Measurements from ENCODE around the gene TRIM43B.
"Not testable (repeated sequence)": the region's sequence is repeated elsewhere in the genome, so short reads cannot be mapped to it uniquely, and the experiment has no call there.

The TRIM43B gene

GRCh38 chr2:95434507-95435076 is 50.0 kb downstream of the TRIM43B start:
- not testable (repeated sequence) for H3K4me2 ChIP-seq (ENCODE audit: insufficient read depth, low read length, poor library complexity, severe bottlenecking); H4K91ac ChIP-seq (ENCODE audit: low read depth, low read length, poor library complexity); H3K27ac ChIP-seq (replicated peaks; ENCODE audit: low read length); H3K23ac ChIP-seq (ENCODE audit: low read depth, low read length, poor library complexity); H2BK12ac ChIP-seq (ENCODE audit: low read length); H3K9me3 ChIP-seq (replicated peaks in 1 of 2; ENCODE audit: control insufficient read depth in 2 of 2, insufficient read depth in 1 of 2, low read depth in 1 of 2, low read length in 2 of 2); H3K27me3 ChIP-seq (ENCODE audit: control insufficient read depth in 3 of 3, insufficient read depth in 3 of 3, low read depth in 1 of 3, low read length in 3 of 3); H3K4ac ChIP-seq (ENCODE audit: low read length); H3K4me3 ChIP-seq (ENCODE audit: low read length in 2 of 2); H3K4me1 ChIP-seq (ENCODE audit: control insufficient read depth in 2 of 2, insufficient read depth in 1 of 2, low read depth in 1 of 2, low read length in 2 of 2); H2AK5ac ChIP-seq (ENCODE audit: low read depth, low read length); H3K9ac ChIP-seq (ENCODE audit: low read depth, low read length, poor library complexity); H2BK5ac ChIP-seq (ENCODE audit: low read length); H3K14ac ChIP-seq (ENCODE audit: low read length); DNase-seq (ENCODE audit: low spot score); H4K8ac ChIP-seq (ENCODE audit: low read depth, low read length); H2BK120ac ChIP-seq (ENCODE audit: low read depth, low read length); H2AFZ ChIP-seq (ENCODE audit: low read length); H3K79me1 ChIP-seq (ENCODE audit: low read depth, low read length); H2BK15ac ChIP-seq (ENCODE audit: low read length); H3K18ac ChIP-seq (ENCODE audit: low read length); H3K36me3 ChIP-seq (replicated peaks in 1 of 2; ENCODE audit: control insufficient read depth in 2 of 2, insufficient read depth in 2 of 2, low read length in 2 of 2)
- WGBS, 2 donors (ENCODE audit: extremely low coverage in 2 of 2, insufficient read length in 2 of 2, insufficient replicate concordance in 1 of 2) = no CpG with 5 or more reads among the region's 3 CpGs

- H2BK5ac ChIP-seq (ENCODE audit: low read length); H3K36me3 ChIP-seq (replicated peaks in 1 of 2; ENCODE audit: control insufficient read depth in 2 of 2, insufficient read depth in 2 of 2, low read length in 2 of 2); H3K9me3 ChIP-seq (replicated peaks in 1 of 2; ENCODE audit: control insufficient read depth in 2 of 2, insufficient read depth in 1 of 2, low read depth in 1 of 2, low read length in 2 of 2); H4K8ac ChIP-seq (ENCODE audit: low read depth, low read length); H3K27ac ChIP-seq (replicated peaks; ENCODE audit: low read length); H3K4ac ChIP-seq (ENCODE audit: low read length); H2BK12ac ChIP-seq (ENCODE audit: low read length); H3K18ac ChIP-seq (ENCODE audit: low read length); H2BK120ac ChIP-seq (ENCODE audit: low read depth, low read length); H3K79me1 ChIP-seq (ENCODE audit: low read depth, low read length); H3K4me1 ChIP-seq (ENCODE audit: control insufficient read depth in 2 of 2, insufficient read depth in 1 of 2, low read depth in 1 of 2, low read length in 2 of 2); H3K23ac ChIP-seq (ENCODE audit: low read depth, low read length, poor library complexity); H3K4me2 ChIP-seq (ENCODE audit: insufficient read depth, low read length, poor library complexity, severe bottlenecking); DNase-seq (ENCODE audit: low spot score); H3K9ac ChIP-seq (ENCODE audit: low read depth, low read length, poor library complexity); H4K91ac ChIP-seq (ENCODE audit: low read depth, low read length, poor library complexity); H2AFZ ChIP-seq (ENCODE audit: low read length); H3K14ac ChIP-seq (ENCODE audit: low read length); H3K27me3 ChIP-seq (ENCODE audit: control insufficient read depth in 3 of 3, insufficient read depth in 3 of 3, low read depth in 1 of 3, low read length in 3 of 3); H2AK5ac ChIP-seq (ENCODE audit: low read depth, low read length); H2BK15ac ChIP-seq (ENCODE audit: low read length); H3K4me3 ChIP-seq (ENCODE audit: low read length in 2 of 2): not testable (repeated sequence)
- no CpG with 5 or more reads among the region's 2 CpGs for WGBS, 2 donors (ENCODE audit: extremely low coverage in 2 of 2, insufficient read length in 2 of 2, insufficient replicate concordance in 1 of 2)
Measured at GRCh38 chr2:95433973-95434372, 50.6 kb downstream of the TRIM43B start.

GRCh38 chr2:95433373-95433772 is 51.2 kb downstream of the TRIM43B start:
- not testable (repeated sequence) for H3K4me2 ChIP-seq (ENCODE audit: insufficient read depth, low read length, poor library complexity, severe bottlenecking); H3K4ac ChIP-seq (ENCODE audit: low read length); H3K9me3 ChIP-seq (replicated peaks in 1 of 2; ENCODE audit: control insufficient read depth in 2 of 2, insufficient read depth in 1 of 2, low read depth in 1 of 2, low read length in 2 of 2); H2BK15ac ChIP-seq (ENCODE audit: low read length); H3K36me3 ChIP-seq (replicated peaks in 1 of 2; ENCODE audit: control insufficient read depth in 2 of 2, insufficient read depth in 2 of 2, low read length in 2 of 2); H2BK120ac ChIP-seq (ENCODE audit: low read depth, low read length); H3K27me3 ChIP-seq (ENCODE audit: control insufficient read depth in 3 of 3, insufficient read depth in 3 of 3, low read depth in 1 of 3, low read length in 3 of 3); DNase-seq (ENCODE audit: low spot score); H3K4me3 ChIP-seq (ENCODE audit: low read length in 2 of 2); H4K91ac ChIP-seq (ENCODE audit: low read depth, low read length, poor library complexity); H2AFZ ChIP-seq (ENCODE audit: low read length); H2BK12ac ChIP-seq (ENCODE audit: low read length); H3K14ac ChIP-seq (ENCODE audit: low read length); H3K23ac ChIP-seq (ENCODE audit: low read depth, low read length, poor library complexity); H3K27ac ChIP-seq (replicated peaks; ENCODE audit: low read length); H4K8ac ChIP-seq (ENCODE audit: low read depth, low read length); H3K18ac ChIP-seq (ENCODE audit: low read length); H3K9ac ChIP-seq (ENCODE audit: low read depth, low read length, poor library complexity); H2AK5ac ChIP-seq (ENCODE audit: low read depth, low read length); H3K4me1 ChIP-seq (ENCODE audit: control insufficient read depth in 2 of 2, insufficient read depth in 1 of 2, low read depth in 1 of 2, low read length in 2 of 2); H2BK5ac ChIP-seq (ENCODE audit: low read length); H3K79me1 ChIP-seq (ENCODE audit: low read depth, low read length)
- no CpG with 5 or more reads among the region's 4 CpGs for WGBS, 2 donors (ENCODE audit: extremely low coverage in 2 of 2, insufficient read length in 2 of 2, insufficient replicate concordance in 1 of 2)

- not testable (repeated sequence) for H3K4ac ChIP-seq (ENCODE audit: low read length); H2BK15ac ChIP-seq (ENCODE audit: low read length); H2BK12ac ChIP-seq (ENCODE audit: low read length); H4K91ac ChIP-seq (ENCODE audit: low read depth, low read length, poor library complexity); H3K9me3 ChIP-seq (replicated peaks in 1 of 2; ENCODE audit: control insufficient read depth in 2 of 2, insufficient read depth in 1 of 2, low read depth in 1 of 2, low read length in 2 of 2); H4K8ac ChIP-seq (ENCODE audit: low read depth, low read length); H3K36me3 ChIP-seq (replicated peaks in 1 of 2; ENCODE audit: control insufficient read depth in 2 of 2, insufficient read depth in 2 of 2, low read length in 2 of 2); H2AFZ ChIP-seq (ENCODE audit: low read length); H3K27ac ChIP-seq (replicated peaks; ENCODE audit: low read length); H3K79me1 ChIP-seq (ENCODE audit: low read depth, low read length); H3K4me2 ChIP-seq (ENCODE audit: insufficient read depth, low read length, poor library complexity, severe bottlenecking); H3K23ac ChIP-seq (ENCODE audit: low read depth, low read length, poor library complexity); H3K4me3 ChIP-seq (ENCODE audit: low read length in 2 of 2); H2BK5ac ChIP-seq (ENCODE audit: low read length); H3K27me3 ChIP-seq (ENCODE audit: control insufficient read depth in 3 of 3, insufficient read depth in 3 of 3, low read depth in 1 of 3, low read length in 3 of 3); H2AK5ac ChIP-seq (ENCODE audit: low read depth, low read length); H2BK120ac ChIP-seq (ENCODE audit: low read depth, low read length); H3K18ac ChIP-seq (ENCODE audit: low read length); H3K4me1 ChIP-seq (ENCODE audit: control insufficient read depth in 2 of 2, insufficient read depth in 1 of 2, low read depth in 1 of 2, low read length in 2 of 2); H3K9ac ChIP-seq (ENCODE audit: low read depth, low read length, poor library complexity); H3K14ac ChIP-seq (ENCODE audit: low read length); DNase-seq (ENCODE audit: low spot score)
- WGBS, 2 donors (ENCODE audit: extremely low coverage in 2 of 2, insufficient read length in 2 of 2, insufficient replicate concordance in 1 of 2) = no CpG with 5 or more reads among the region's 8 CpGs
Measured at GRCh38 chr2:95429748-95430467, 54.6 kb downstream of the TRIM43B start.

All from neuronal stem cell (in vitro differentiated cells).